ENCODE data around the gene UBE2J2. TPM values are rescaled to one million over a fixed set of nuclear protein-coding genes. Genes with fewer than 3 reads are reported as not detected.

Gene UBE2J2
- total and polyA plus RNA-seq, 2 of the 13 experiments (the other 11 are each of a cell fraction or from before 2014, with no cell fraction given), result 25.4 to 29.4 TPM

DNA sequence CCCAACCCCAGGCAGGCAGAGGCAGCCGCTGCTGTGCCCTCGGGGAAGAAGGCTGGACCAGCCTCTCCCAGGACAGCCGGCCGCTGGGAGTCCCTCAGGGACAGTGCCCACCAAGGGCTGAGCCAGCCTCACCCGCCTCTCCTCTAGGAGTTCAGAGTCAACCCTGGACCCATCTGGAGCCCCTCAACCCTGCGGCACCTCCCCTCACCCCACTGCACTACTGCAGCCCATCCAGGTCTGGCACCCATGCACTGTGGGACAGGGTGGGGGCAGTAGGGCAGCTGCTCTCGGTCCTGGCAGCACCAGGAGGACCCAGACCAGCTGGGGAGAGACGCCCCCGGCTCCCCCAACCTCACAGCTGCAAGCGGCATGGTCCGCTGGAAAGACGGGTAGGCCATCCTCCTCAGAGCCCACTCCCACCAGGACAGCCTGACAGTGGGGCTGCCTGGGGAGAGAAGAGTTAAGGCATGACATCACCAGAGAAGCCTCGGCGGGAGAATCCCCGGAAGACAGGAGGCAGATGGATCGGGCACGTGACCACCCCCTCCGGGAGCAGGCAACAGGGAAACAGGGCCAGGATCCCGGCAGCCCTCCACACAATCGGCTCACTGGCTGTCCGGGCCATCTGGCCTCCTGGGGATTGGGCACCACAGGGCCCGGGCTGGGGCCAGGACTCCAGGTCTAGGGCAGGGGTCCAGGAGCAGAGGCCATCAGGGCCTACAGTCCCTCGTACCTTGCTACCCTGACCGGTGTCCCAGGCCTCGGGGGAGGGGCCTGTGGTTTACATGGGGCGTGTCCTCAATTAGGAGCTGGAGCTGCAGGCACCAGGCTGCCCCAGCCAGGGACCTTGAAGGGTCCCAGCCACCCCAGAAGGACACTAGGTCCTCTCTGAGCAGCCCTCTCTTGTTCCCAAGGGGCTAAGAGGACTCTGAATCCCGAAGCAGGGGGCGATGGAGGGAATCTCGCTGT lies 31.0 kb upstream of the UBE2J2 start (continued):
- TF ChIP-seq, protein P1, sequence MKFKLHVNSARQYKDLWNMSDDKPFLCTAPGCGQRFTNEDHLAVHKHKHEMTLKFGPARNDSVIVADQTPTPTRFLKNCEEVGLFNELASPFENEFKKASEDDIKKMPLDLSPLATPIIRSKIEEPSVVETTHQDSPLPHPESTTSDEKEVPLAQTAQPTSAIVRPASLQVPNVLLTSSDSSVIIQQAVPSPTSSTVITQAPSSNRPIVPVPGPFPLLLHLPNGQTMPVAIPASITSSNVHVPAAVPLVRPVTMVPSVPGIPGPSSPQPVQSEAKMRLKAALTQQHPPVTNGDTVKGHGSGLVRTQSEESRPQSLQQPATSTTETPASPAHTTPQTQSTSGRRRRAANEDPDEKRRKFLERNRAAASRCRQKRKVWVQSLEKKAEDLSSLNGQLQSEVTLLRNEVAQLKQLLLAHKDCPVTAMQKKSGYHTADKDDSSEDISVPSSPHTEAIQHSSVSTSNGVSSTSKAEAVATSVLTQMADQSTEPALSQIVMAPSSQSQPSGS (CRISPR knock-in tag; IDR thresholded peaks at IDR 0.05), result peak; percentile 98
- TF ChIP-seq KDM4B (CRISPR knock-in tag; IDR thresholded peaks at IDR 0.05) (0 out of 2 replicates have a peak, but pooled peaks have one; percentile 65), ZNF468 (CRISPR knock-in tag; IDR thresholded peaks at IDR 0.05) (no peak), ZNF607 (CRISPR knock-in tag; IDR thresholded peaks at IDR 0.05; ENCODE audit: borderline replicate concordance) (no peak), CENPT (CRISPR knock-in tag; IDR thresholded peaks at IDR 0.05; ENCODE audit: low read depth) (no peak), ZNF160 (CRISPR knock-in tag; IDR thresholded peaks at IDR 0.05) (no peak), ZNF678 (CRISPR knock-in tag; IDR thresholded peaks at IDR 0.05) (no peak), SALL2 (CRISPR knock-in tag; IDR thresholded peaks at IDR 0.05) (no peak)
- TF ChIP-seq, protein P2, sequence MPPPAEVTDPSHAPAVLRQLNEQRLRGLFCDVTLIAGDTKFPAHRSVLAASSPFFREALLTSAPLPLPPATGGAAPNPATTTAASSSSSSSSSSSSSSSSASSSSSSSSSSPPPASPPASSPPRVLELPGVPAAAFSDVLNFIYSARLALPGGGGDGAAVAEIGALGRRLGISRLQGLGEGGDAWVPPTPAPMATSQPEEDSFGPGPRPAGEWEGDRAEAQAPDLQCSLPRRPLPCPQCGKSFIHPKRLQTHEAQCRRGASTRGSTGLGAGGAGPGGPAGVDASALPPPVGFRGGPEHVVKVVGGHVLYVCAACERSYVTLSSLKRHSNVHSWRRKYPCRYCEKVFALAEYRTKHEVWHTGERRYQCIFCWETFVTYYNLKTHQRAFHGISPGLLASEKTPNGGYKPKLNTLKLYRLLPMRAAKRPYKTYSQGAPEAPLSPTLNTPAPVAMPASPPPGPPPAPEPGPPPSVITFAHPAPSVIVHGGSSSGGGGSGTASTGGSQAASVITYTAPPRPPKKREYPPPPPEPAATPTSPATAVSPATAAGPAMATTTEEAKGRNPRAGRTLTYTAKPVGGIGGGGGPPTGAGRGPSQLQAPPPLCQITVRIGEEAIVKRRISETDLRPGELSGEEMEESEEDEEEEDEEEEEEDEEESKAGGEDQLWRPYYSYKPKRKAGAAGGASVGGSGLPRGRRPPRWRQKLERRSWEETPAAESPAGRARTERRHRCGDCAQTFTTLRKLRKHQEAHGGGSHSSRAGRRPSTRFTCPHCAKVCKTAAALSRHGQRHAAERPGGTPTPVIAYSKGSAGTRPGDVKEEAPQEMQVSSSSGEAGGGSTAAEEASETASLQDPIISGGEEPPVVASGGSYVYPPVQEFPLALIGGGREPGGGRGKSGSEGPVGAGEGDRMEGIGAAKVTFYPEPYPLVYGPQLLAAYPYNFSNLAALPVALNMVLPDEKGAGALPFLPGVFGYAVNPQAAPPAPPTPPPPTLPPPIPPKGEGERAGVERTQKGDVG (CRISPR knock-in tag; IDR thresholded peaks at IDR 0.05; ENCODE audit: borderline replicate concordance), result peak; percentile 15; the same call in 1 of the 2 replicates
- TF ChIP-seq, protein P3, sequence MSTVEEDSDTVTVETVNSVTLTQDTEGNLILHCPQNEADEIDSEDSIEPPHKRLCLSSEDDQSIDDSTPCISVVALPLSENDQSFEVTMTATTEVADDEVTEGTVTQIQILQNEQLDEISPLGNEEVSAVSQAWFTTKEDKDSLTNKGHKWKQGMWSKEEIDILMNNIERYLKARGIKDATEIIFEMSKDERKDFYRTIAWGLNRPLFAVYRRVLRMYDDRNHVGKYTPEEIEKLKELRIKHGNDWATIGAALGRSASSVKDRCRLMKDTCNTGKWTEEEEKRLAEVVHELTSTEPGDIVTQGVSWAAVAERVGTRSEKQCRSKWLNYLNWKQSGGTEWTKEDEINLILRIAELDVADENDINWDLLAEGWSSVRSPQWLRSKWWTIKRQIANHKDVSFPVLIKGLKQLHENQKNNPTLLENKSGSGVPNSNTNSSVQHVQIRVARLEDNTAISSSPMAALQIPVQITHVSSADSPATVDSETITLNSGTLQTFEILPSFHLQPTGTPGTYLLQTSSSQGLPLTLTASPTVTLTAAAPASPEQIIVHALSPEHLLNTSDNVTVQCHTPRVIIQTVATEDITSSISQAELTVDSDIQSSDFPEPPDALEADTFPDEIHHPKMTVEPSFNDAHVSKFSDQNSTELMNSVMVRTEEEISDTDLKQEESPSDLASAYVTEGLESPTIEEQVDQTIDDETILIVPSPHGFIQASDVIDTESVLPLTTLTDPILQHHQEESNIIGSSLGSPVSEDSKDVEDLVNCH (CRISPR knock-in tag; IDR thresholded peaks at IDR 0.05), result no peak
- TF ChIP-seq, protein P4, sequence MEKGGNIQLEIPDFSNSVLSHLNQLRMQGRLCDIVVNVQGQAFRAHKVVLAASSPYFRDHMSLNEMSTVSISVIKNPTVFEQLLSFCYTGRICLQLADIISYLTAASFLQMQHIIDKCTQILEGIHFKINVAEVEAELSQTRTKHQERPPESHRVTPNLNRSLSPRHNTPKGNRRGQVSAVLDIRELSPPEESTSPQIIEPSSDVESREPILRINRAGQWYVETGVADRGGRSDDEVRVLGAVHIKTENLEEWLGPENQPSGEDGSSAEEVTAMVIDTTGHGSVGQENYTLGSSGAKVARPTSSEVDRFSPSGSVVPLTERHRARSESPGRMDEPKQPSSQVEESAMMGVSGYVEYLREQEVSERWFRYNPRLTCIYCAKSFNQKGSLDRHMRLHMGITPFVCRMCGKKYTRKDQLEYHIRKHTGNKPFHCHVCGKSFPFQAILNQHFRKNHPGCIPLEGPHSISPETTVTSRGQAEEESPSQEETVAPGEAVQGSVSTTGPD (CRISPR knock-in tag; IDR thresholded peaks at IDR 0.05), result no peak
- TF ChIP-seq, protein P5, sequence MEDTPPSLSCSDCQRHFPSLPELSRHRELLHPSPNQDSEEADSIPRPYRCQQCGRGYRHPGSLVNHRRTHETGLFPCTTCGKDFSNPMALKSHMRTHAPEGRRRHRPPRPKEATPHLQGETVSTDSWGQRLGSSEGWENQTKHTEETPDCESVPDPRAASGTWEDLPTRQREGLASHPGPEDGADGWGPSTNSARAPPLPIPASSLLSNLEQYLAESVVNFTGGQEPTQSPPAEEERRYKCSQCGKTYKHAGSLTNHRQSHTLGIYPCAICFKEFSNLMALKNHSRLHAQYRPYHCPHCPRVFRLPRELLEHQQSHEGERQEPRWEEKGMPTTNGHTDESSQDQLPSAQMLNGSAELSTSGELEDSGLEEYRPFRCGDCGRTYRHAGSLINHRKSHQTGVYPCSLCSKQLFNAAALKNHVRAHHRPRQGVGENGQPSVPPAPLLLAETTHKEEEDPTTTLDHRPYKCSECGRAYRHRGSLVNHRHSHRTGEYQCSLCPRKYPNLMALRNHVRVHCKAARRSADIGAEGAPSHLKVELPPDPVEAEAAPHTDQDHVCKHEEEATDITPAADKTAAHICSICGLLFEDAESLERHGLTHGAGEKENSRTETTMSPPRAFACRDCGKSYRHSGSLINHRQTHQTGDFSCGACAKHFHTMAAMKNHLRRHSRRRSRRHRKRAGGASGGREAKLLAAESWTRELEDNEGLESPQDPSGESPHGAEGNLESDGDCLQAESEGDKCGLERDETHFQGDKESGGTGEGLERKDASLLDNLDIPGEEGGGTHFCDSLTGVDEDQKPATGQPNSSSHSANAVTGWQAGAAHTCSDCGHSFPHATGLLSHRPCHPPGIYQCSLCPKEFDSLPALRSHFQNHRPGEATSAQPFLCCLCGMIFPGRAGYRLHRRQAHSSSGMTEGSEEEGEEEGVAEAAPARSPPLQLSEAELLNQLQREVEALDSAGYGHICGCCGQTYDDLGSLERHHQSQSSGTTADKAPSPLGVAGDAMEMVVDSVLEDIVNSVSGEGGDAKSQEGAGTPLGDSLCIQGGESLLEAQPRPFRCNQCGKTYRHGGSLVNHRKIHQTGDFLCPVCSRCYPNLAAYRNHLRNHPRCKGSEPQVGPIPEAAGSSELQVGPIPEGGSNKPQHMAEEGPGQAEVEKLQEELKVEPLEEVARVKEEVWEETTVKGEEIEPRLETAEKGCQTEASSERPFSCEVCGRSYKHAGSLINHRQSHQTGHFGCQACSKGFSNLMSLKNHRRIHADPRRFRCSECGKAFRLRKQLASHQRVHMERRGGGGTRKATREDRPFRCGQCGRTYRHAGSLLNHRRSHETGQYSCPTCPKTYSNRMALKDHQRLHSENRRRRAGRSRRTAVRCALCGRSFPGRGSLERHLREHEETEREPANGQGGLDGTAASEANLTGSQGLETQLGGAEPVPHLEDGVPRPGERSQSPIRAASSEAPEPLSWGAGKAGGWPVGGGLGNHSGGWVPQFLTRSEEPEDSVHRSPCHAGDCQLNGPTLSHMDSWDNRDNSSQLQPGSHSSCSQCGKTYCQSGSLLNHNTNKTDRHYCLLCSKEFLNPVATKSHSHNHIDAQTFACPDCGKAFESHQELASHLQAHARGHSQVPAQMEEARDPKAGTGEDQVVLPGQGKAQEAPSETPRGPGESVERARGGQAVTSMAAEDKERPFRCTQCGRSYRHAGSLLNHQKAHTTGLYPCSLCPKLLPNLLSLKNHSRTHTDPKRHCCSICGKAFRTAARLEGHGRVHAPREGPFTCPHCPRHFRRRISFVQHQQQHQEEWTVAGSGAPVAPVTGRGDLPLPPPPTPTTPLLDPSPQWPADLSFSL (CRISPR knock-in tag; IDR thresholded peaks at IDR 0.05), result no peak

Measured in HepG2 (cell line).